HepG2 (cell line): ENCODE results near the gene GGA1. TPM values are rescaled to one million over a fixed set of nuclear protein-coding genes. Genes with fewer than 3 reads are reported as not detected.

Source experiments
- ELK4 ChIP-seq: sonication (generic); formaldehyde crosslinking; IDR thresholded peaks from 2 replicates; pipeline ENCODE4 v1.9.0; 2021; ENCODE audit warnings: missing genetic modification reagents, borderline replicate concordance
- FOXC1 ChIP-seq: sonication (generic); formaldehyde crosslinking; IDR thresholded peaks from 2 replicates; pipeline ENCODE4 v1.8.0; 2022; ENCODE audit warnings: mild to moderate bottlenecking, missing genetic modification reagents, borderline replicate concordance
- HINFP ChIP-seq: sonication (generic); formaldehyde crosslinking; IDR thresholded peaks from 2 replicates; pipeline ENCODE4 v1.4.0; 2020; ENCODE audit warnings: low read depth, mild to moderate bottlenecking, missing genetic modification reagents
- HIVEP1 ChIP-seq: sonication (generic); formaldehyde crosslinking; IDR thresholded peaks from 2 replicates; pipeline ENCODE4 v1.4.0; 2020; ENCODE audit warnings: mild to moderate bottlenecking, missing genetic modification reagents
- IRF1 ChIP-seq: sonication (generic); formaldehyde crosslinking; IDR thresholded peaks from 2 replicates; pipeline ENCODE4 v1.4.0; 2020; ENCODE audit warnings: low read depth, mild to moderate bottlenecking, missing genetic modification reagents
- LRRFIP1 ChIP-seq: sonication (generic); formaldehyde crosslinking; conservative IDR thresholded peaks from 2 replicates; pipeline ENCODE4 v1.4.0; 2020; ENCODE audit warnings: missing genetic modification reagents
- SRSF4 ChIP-seq: fragments of 200-400 bp; formaldehyde crosslinking; IDR thresholded peaks from one replicate; pipeline ENCODE4 v1.6.1; 2018; ENCODE audit warnings: mild to moderate bottlenecking, low read depth, low read length, moderate library complexity; ENCODE audit not compliant: poor library complexity, severe bottlenecking
- ZBTB7B ChIP-seq: sonication (generic); formaldehyde crosslinking; IDR thresholded peaks from 2 replicates; pipeline ENCODE4 v1.4.0; 2020; ENCODE audit warnings: missing genetic modification reagents
- ZNF18 ChIP-seq: sonication (generic); formaldehyde crosslinking; IDR thresholded peaks from 2 replicates; pipeline ENCODE4 v1.8.0; 2022; ENCODE audit warnings: mild to moderate bottlenecking, missing genetic modification reagents; ENCODE audit not compliant: insufficient replicate concordance
- ZNF225 ChIP-seq: sonication (generic); formaldehyde crosslinking; IDR thresholded peaks from 2 replicates; pipeline ENCODE4 v1.4.0; 2020; ENCODE audit warnings: mild to moderate bottlenecking, missing genetic modification reagents
- ZNF30 ChIP-seq: sonication (generic); formaldehyde crosslinking; IDR thresholded peaks from 2 replicates; pipeline ENCODE4 v1.5.0; 2020; ENCODE audit warnings: mild to moderate bottlenecking, missing genetic modification reagents
- ZNF33A ChIP-seq: sonication (generic); formaldehyde crosslinking; IDR thresholded peaks from 2 replicates; pipeline ENCODE4 v1.5.1; 2020; ENCODE audit warnings: missing genetic modification reagents, mild to moderate bottlenecking, moderate library complexity, borderline replicate concordance
- ZNF607 ChIP-seq: sonication (generic); formaldehyde crosslinking; IDR thresholded peaks from 2 replicates; pipeline ENCODE4 v1.5.1; 2020; ENCODE audit warnings: missing genetic modification reagents, mild to moderate bottlenecking, borderline replicate concordance
- ZNF776 ChIP-seq: sonication (generic); formaldehyde crosslinking; IDR thresholded peaks from 2 replicates; pipeline ENCODE4 v1.4.0; 2020; ENCODE audit warnings: mild to moderate bottlenecking, missing genetic modification reagents
- ZNF879 ChIP-seq: sonication (generic); formaldehyde crosslinking; IDR thresholded peaks from 2 replicates; pipeline ENCODE4 v1.8.1; 2023; ENCODE audit warnings: missing genetic modification reagents
- polyA plus RNA-seq, 8 experiments: library from polyadenylated mRNA; depleted of rRNA in 3 of 8; stranded (reverse) in 7 of 8; unstranded in 1 of 8; fragments of >200 nt; fragmentation: Illumina TruSeq in 4 of 8; extraction: Trizol in 4 of 8; gene quantifications; 2 replicates each; pipeline versions ENCODE4 v1.2.1 to v1.2.3, GENCODE V29; 2011 to 2016; ENCODE audit warnings: low read depth in 4 of 8, missing spikeins in 1 of 8, mixed read lengths in 1 of 8; ENCODE audit not compliant: insufficient read depth in 1 of 8
- total RNA-seq, 5 experiments: library from RNA; depleted of rRNA; stranded (reverse); fragments of >200 nt; fragmentation: Illumina TruSeq; extraction: Trizol; gene quantifications; 2 replicates each; pipeline ENCODE4 v1.2.3, GENCODE V29; 2016; ENCODE audit warnings: low read depth in 1 of 5
- TF ChIP-seq, protein P1 (sequence below): fragments of 450-650 bp; IDR thresholded peaks from 2 replicates; pipeline ENCODE4 v1.6.1; 2016
- TF ChIP-seq, protein P2 (sequence below): sonication (generic); formaldehyde crosslinking; IDR thresholded peaks from 2 replicates; pipeline ENCODE4 v1.5.0; 2020; ENCODE audit warnings: missing genetic modification reagents

The GGA1 gene
- total and polyA plus RNA-seq, 2 of the 13 experiments (the other 11 are each of a cell fraction or from before 2014, with no cell fraction given): 29.1 to 87.2 TPM

DNA sequence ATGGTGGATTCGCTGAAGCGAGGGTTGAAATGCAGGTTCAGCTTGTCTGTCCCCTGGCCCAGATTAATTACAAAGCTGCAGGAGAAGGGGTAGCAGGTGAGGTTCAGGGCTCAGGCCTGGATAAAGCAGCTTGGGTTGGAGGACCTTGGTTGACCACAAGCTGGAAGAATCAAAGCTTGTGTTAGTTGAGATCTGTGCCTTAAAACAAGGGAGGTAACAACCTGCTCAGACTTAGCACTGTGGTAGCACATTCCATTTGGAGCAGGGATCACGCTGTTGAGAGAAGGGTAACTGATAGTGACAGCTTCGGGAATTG is 38.0 kb upstream of the GGA1 start (continued):
- TF ChIP-seq ZNF776 (CRISPR knock-in tag) (0 out of 2 replicates have a peak, but pooled peaks have one; percentile 15), ZNF33A (CRISPR knock-in tag) (no peak), ZNF30 (no peak), ZNF607 (no peak), FOXC1 (CRISPR knock-in tag) (no peak), ZNF225 (CRISPR knock-in tag) (no peak), LRRFIP1 (CRISPR knock-in tag) (no peak), ZBTB7B (CRISPR knock-in tag) (no peak), IRF1 (CRISPR knock-in tag) (no peak), SRSF4 (no peak), HIVEP1 (CRISPR knock-in tag) (no peak), ELK4 (no peak), ZNF879 (no peak), HINFP (CRISPR knock-in tag) (no peak), ZNF18 (CRISPR knock-in tag) (no peak)
- TF ChIP-seq, protein P1, sequence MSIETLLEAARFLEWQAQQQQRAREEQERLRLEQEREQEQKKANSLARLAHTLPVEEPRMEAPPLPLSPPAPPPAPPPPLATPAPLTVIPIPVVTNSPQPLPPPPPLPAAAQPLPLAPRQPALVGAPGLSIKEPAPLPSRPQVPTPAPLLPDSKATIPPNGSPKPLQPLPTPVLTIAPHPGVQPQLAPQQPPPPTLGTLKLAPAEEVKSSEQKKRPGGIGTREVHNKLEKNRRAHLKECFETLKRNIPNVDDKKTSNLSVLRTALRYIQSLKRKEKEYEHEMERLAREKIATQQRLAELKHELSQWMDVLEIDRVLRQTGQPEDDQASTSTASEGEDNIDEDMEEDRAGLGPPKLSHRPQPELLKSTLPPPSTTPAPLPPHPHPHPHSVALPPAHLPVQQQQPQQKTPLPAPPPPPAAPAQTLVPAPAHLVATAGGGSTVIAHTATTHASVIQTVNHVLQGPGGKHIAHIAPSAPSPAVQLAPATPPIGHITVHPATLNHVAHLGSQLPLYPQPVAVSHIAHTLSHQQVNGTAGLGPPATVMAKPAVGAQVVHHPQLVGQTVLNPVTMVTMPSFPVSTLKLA: no peak
- TF ChIP-seq, protein P2, sequence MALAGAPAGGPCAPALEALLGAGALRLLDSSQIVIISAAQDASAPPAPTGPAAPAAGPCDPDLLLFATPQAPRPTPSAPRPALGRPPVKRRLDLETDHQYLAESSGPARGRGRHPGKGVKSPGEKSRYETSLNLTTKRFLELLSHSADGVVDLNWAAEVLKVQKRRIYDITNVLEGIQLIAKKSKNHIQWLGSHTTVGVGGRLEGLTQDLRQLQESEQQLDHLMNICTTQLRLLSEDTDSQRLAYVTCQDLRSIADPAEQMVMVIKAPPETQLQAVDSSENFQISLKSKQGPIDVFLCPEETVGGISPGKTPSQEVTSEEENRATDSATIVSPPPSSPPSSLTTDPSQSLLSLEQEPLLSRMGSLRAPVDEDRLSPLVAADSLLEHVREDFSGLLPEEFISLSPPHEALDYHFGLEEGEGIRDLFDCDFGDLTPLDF: no peak
